Ureter (tissue), 1 donor: Measurements from ENCODE around the gene SIM1. TPM values are rescaled to one million over a fixed set of nuclear protein-coding genes. Genes with fewer than 3 reads are reported as not detected.
A peak's percentile ranks its signal among the peaks of the same experiment; 100 is the strongest.

Source experiments
- DNase-seq: peaks from one replicate; pipeline ENCODE4 v3.0.0-alpha.2; 2020; ENCODE audit warnings: low spot score
- total RNA-seq: library from RNA; stranded (reverse); gene quantifications from one replicate; pipeline ENCODE4 v1.2.4, GENCODE V29; 2023
- donor health status: DM: yes; HTN: yes; CAD: no.

SIM1 gene, protein sequence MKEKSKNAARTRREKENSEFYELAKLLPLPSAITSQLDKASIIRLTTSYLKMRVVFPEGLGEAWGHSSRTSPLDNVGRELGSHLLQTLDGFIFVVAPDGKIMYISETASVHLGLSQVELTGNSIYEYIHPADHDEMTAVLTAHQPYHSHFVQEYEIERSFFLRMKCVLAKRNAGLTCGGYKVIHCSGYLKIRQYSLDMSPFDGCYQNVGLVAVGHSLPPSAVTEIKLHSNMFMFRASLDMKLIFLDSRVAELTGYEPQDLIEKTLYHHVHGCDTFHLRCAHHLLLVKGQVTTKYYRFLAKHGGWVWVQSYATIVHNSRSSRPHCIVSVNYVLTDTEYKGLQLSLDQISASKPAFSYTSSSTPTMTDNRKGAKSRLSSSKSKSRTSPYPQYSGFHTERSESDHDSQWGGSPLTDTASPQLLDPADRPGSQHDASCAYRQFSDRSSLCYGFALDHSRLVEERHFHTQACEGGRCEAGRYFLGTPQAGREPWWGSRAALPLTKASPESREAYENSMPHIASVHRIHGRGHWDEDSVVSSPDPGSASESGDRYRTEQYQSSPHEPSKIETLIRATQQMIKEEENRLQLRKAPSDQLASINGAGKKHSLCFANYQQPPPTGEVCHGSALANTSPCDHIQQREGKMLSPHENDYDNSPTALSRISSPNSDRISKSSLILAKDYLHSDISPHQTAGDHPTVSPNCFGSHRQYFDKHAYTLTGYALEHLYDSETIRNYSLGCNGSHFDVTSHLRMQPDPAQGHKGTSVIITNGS
- 5.3 TPM for total RNA-seq

DNA sequence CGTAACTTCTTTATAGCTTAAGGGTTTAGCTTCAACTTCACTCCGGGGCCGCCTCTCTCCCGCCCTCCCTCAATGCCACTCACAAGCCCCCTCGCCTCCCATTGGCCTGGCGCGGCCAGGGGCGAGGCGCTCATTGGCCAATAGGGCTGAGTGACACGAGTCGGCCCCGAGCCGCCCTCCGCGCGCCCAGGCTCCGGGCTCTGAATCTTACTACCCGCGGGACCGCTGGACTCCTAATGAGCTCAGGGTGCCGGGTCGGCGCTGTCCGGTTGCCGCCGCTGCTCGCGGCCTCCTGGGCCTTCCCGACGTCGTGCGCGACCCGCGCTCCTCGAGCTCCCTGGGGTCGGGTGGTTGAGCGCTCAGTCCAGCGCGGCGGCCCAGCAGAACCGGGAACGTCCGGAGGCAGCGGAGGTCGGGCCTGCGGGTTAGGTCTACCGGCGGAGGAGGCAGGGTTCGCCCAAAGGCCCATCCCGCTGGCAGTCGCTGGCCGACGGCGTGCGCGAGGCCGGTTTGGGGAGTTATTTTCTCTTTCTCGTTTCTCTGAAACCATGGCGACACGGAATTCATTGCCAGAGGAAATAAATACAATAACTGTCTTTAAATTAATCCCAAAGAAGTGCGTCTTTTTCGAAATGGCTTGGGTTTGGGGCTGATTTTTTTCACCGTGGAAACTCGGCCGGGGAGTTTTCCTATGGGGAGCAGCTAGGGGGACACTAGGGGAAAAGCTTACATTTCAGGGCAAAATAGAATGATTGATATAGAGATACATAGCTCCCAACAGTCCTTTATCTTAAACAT lies at the start of gene SIM1:
TSS of gene SIM1 (minus strand) at position 19 of the 798 bp plus-strand sequence. CDS start 1,453 bp downstream, outside the sequence.
- peak; percentile 68 for DNase-seq

DNA sequence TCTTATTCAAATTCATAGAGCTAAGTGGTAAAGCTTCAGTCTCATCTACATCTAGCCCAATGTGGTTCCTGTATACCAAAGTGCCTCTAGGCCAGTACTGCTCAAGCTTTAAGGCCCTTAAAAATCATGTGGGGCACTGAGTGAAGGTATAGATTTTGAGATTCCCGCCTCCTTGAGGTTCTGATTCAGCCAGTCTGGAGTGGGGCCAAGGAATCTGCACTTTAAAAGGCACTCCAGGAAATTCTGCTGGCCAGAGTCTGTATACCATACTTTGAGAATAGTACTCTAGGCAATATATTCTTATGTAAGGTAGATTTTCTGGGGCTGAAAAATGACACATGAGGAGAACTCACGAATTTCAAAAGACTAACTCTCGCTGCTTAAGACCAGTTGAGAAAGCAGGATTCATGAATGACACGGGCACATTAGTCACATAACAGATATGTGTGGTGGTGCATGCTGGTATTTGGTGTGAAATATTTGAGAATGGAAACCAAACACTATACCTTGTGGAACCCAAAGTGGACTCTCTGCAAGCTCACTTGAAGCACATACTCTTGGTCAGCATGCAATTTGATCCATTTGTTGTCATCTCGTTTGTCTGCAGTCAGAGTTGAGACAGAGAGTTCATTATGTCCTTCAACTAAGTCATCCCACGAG lies 47.6 kb upstream of the SIM1 start:
- DNase-seq: no peak

DNA sequence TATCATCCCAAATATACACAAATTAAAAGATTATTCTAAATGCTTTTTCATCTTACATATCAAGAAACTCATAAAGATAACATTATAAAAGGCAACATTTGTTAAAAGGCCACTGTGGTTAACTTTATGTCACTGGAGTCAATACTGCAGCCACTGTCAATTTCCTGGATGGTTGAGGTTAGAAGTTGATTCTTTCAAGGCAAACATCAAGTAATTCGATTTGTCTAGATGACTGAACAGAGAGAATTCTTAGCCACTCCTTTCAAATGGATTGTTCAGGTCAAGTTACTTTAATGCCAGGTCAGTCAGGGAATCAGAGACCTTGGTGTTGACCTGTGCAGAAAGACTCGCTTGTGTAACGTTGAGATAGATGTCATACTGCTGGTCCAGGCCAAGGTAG lies 44.4 kb upstream of the SIM1 start:
- DNase-seq: no peak

DNA sequence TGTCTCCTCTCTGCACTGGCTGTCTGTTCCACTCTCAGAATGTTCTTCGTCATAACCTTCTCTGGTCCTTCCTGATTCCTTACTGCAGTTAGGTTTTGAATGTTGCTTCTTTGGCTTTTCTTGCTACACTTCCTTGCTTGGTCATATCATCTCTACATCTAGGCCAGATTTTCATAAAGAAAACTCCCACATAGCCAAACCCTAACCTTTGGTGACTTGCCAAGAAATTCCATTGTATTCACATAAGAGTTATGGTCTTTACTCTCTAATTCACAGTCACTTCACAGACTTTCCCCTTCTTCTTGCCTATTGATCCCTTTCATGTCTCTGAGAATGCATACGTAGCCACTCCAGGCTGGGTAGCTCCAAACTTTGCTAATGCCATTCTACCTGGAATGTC lies 41.9 kb upstream of the SIM1 start:
- DNase-seq: no peak

DNA sequence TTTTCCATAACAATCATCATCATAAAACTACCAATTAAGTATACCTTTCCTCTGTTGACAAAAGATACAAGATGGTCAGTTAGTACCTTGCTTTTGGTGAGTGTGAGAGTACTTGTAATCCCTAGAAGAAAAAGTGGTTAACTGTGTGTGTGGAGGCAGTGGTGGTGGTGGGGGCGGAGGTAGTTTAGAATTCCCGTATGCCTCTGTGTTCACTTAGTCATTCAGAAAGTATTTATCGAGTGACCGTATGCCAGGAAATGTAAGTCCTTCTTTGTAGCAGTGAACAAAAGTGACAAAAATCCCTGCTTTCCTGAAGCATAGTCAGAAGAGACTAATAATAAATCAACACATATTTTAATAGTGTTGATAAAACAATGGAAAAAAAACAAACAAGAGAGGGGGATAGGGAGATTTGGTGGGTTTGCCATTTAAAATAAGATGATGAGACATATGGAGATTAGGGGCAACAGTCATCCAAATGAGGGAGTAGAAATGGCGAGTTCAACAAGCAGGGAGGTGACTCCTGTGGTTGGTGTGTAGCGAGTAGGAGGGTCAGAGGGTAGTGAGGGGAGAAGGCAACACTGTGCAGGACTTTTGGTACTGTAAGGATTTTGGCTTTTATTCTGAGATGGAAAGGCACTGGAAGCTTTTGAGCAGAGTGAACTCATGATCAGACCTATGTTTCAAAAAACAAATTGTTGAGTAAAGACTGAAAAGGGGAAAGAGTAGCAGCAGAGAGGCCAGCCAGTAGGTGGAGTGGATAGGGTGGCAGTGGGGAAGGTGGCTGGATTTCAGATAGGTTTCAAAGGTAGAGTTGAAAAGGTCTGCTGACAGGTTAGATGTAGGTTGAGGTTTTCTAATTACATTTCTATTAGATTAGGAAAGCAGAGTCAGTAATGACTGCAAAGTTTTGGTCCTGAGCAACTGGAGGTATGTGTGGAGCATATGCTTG lies 40.3 kb upstream of the SIM1 start:
- no peak for DNase-seq

DNA sequence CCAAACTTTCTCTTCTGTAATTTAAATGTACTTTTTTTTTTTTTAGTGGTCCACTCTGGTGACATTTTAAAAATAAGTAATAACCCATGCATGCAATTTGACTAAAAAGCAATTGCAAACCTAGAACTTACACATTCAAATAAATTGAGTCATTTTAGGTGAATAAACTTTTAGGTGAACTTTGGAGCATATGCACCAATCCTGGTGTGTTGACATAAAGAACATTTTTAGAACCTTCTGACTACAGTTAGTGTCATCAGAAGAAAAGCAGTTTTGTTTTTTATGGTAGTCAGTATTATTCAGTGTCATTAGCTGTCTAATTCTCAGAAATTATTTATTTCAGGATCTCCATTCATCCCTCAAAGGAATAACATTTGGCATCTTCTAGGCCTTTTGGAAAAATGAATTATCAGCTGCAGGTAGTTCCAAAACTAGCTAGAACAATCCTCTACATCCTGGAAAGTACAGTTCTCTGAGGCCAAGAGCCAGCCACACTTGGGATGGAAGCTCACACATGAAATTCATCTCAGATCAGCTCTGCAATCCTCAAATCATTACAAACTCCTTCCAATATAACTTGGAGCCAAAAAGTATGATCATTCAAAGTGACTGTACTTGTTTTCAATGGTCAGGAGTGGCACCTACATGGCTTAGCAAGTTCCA lies 38.5 kb upstream of the SIM1 start:
- no peak for DNase-seq

DNA sequence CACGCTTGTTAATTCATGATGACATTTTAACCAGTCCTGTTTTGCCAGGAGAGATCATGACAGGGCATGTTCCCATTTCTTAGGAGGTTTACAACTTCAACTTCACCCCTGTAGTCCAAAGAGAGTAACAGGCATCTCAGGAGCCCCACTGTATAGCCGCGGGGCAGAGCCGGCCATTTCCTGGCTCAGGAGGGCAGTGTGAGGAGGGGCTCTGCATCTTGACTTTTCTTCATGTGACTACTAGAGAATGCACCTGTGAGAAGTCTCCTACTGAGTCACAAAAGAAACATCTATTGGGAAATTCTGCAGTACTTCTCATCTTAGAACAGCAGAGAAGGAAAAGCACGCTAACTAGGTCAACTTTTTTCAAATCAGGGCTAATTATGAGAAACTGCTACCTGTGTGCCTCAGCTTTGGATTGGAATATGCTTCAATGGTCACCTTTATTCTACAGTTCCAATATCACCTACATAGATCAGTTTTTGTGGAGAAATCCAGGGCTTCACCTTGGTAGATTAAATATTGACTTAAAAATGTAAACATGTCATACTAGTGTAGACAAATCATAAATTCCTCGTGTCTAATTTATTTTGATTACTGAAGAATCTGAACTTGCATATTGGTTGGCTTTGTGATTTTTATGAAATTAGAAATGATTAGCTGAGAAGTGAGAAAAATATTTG lies 28.6 kb upstream of the SIM1 start:
- peak; percentile 51 for DNase-seq

DNA sequence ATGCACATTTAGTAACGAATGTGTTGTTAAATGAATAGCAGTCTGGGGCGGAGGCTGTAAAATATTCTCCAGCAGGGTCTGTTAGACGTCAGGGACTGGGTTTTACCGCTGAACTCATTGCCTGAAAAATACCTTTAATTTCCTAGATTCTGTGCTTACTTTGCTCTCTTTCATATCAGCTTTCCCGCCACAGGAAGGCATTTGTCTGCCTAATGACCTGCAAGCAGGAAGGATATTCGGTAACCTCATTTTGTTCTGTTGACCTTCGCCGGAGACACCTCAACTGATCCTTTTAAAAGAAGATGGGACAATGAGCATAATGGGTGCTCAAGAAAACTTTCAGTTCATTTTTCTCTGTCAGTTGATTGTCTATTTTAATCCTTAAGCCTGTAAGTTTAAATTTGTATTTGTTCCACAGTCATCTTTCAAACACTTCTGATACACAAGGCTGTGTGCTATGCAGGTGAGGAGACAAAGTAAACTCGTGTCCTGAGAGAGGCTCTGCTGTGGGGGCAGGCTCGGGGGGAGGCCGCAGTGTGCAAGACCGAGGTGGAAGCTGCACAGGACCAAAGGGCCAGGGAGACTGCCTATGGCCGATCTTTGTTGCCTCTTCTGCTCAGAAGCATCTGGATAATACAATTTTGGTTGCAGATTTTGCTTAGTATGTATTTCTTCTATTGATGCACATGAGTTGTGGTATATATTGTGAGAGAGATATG lies 27.4 kb upstream of the SIM1 start:
- DNase-seq: no peak

DNA sequence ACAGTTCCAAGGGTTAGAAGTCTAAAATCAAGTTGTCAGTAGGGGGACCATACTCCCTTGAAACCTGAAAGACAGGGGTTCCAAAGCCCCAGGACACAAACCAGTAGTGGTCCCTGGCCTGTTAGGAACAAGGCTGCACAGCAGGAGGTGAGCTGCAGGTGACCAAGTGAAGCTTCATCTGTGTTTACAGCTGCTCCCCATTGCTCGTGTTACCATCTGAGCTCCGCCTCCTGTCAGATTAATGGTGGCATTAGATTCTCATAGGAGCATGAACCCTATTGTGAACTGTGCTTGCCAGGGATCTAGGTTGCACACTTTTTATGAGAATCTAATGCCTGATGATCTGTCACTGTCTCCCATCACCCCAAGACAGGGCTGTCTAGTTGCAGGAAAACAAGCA lies 25.3 kb upstream of the SIM1 start:
- DNase-seq: no peak

DNA sequence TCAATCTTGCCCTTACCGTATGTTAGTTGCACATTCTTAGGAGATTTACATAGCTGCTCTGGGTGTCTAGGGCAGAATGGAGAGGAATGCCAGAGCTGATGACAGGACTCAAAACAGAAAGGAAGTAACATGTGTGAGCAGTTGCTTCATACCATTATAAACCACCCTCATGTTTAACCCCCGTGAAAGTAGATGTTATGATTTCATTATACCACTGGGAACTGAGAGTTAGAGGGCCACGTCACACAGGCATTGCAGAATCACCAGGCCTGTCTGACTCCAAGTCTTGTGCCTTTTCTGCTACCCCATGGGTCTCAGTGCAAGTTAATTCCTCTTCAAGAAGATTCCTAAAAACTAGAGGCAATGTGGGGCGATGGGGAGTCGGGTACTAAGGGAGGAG lies 23.5 kb upstream of the SIM1 start:
- DNase-seq: no peak

DNA sequence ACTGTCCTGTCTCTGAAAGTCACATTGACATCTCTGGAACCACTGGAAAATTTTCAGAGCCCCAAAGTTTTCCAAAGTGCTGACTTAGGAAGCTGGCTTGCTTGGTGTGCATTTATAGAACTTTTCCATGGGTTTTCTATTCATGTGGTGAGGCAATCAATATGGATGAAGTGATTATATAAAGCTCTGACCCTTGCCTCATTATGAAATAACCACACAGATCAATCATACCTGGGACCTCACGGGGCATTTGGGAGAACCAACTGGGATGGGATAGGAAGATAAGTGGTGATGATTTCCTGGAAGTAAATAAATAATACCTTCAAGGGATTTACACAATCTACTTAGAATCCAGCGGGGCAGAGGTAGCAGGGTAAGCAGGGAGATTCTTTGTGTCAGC lies 22.9 kb upstream of the SIM1 start:
- no peak for DNase-seq

DNA sequence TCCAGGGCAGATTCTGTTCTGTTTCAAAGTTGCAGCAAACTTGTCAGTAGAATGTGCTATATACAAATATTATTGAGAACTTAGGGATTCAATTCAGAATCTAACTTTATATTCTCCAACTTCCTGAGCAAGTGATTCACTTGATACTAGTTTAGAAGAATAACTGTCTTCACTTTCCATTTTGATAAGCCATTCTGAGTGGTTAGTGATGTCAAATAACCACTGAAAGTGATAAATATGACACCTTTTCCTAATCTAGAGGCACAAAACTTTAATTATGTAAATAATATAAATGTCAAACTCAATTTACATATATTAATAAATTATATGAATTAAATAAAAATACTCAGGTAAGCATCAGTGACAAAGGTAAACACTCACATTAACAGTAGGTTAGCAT lies 20.5 kb upstream of the SIM1 start:
- DNase-seq: no peak

DNA sequence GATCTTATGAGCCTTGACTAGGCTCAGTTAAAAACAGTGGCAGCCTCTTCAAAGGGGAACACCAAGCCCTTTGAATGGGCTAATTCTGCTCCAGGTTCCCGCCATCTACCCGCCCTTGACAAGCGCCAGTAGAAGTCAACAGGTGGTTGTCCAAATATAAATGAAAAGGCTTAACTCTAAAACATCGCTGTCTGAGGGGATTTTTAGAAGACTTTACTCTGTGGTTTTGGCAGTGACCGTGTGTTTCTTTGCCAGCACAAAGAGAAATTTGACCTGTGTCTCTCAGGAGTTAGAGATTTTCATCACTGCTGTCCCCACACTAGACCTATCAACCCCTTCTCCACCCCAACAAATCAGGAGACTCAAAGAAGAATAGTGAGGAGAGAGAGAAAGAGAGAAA lies 19.8 kb upstream of the SIM1 start:
- no peak for DNase-seq

DNA sequence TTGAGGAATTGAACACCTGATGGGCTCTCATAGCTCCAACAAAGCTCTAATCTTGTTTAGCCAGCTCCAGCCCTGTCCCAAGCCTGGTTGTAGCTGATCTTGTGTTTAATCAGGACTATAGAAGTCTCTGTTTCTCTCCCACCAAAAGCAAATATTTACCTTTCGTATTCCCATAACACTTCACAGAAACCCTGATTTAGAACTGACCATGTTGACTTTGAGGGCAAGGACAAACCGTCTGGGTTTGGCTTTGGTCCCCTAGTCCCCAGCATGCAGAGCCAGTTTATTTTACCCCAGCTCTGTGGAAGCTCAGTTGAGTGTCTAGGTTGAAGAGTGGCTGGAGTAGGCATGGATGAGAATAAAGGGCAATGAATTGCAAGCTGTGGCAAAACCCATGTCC lies 18.0 kb upstream of the SIM1 start:
- DNase-seq: no peak

DNA sequence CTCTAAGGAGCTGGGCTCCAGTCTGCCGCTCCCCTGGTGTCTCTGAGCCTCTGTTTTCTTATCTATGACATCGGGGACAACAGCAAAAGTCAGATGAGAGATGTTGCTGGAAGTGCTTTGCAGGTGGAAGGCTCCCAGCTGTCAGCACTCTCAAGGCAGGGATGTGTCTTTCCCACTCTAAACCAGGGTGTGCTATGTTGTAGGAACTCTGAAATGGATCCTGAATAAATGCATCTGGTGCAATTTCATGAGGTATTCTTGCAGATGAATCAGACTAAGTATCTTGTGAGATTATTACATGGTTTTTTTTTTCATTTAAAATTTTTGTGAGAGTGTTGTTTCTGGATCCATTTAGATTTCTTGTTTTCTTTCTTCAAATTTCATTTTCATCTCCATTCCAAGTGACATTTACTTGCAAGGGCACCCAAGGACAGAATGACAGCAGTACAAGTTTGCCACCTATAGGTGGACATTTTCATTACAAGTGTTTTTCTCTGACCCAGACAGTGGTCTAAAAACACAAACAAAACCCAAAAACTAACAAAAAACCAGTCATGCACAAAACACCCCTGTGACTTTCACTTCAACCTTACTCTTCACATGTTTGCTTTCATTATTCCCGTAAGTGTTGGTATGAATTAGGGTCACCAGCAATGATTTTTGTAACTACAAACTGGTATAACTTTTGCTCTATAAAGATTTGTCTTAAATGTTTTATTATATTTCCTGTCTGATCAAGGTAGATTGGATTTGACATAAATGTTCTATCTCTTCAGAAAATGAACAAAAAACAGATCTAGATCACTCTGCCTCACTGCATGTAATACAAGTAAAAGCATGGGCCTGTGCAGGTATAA lies 14.7 kb upstream of the SIM1 start:
- DNase-seq: no peak

DNA sequence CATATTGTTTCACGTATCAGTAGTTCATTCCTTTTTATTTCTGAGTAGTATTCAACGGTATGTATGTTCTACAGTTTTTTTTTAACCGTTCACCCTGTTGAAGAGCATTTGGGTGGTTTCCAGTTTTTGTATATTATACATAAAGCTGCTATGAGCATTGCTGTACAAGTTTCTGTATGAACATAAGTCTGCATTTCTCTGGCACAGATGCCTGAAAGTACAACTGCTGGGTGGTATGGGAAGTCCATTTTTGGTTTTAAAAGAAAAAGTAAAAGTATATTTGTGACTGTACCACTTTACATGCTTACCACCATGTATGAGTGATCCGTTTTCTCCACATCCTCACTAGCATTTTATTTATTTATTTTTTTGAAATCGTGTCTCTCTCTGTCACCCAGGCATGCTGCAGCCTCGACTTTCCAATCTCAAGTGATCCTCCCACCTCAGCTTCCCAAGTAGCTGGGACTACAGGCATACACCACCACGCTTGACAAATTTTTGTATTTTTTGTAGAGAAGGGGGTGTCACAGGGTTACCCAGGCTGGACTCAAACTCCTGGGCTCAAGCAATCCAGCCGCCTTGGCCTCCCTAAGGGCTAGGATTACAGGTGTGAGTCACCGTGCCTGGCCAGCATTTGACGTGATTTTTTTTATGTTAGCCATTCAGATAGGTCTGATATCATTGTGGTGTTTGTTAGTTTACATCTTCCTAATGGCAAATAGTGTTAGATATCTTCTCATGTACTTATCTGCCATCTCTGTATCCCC lies 11.0 kb upstream of the SIM1 start:
- no peak for DNase-seq

DNA sequence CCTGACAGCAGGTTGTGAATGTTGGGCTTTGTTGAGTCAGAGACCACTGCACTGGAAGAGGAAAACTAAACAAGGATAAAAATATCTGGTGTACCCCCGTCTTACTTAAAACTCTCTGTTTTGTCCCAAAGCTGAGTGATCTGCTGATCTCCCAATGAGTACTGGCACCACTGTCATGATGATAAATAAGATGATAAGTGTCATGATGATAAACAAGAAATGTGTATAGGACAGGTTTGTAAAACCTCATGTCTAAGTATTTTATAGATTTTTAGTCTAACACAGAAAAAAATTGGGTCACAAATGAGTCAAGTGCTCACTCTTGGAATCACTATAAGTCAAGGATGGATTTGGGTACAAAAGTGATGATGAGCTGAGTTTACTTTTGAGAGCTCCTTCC lies 8.5 kb upstream of the SIM1 start:
- DNase-seq: no peak
